ENCODE measurements around the gene INPP5J.
"Not testable (repeated sequence)": the region's sequence is repeated elsewhere in the genome, so short reads cannot be mapped to it uniquely, and the experiment has no call there.

INPP5J gene

GRCh38 chr22:31103111-31103510 is 19.7 kb upstream of the INPP5J start:
- DNase-seq = no peak

- DNase-seq = no peak
These were observed 18.7 kb upstream of the INPP5J start for GRCh38 chr22:31103899-31104694.

GRCh38 chr22:31104869-31105268 is 17.9 kb upstream of the INPP5J start:
- no peak for DNase-seq

- no peak for DNase-seq
These were observed 17.4 kb upstream of the INPP5J start for GRCh38 chr22:31105282-31105929.

GRCh38 chr22:31106001-31106571 is 16.7 kb upstream of the INPP5J start:
- no peak for DNase-seq

- DNase-seq = no peak
These were observed 16.0 kb upstream of the INPP5J start for GRCh38 chr22:31106731-31107177.

GRCh38 chr22:31107178-31107893 is 15.4 kb upstream of the INPP5J start, which contains the start of gene SELENOM:
Gene SELENOM, minus strand, starts transcription at chr22:31107568. Its CDS starts 63 bp downstream, at chr22:31107505.
- DNase-seq = peak; percentile 86

- no peak for DNase-seq
These were observed 14.9 kb upstream of the INPP5J start for GRCh38 chr22:31107894-31108218.

- DNase-seq = not testable (repeated sequence)
These were observed 10.1 kb upstream of the INPP5J start for GRCh38 chr22:31112547-31113091.

- DNase-seq = no peak
These were observed 4.5 kb upstream of the INPP5J start for GRCh38 chr22:31118046-31118820.

- no peak for DNase-seq
These were observed 3.6 kb upstream of the INPP5J start for GRCh38 chr22:31119026-31119717.

- no peak for DNase-seq
These were observed 2.5 kb upstream of the INPP5J start for GRCh38 chr22:31120230-31120629.

- no peak for DNase-seq
These were observed 2.1 kb upstream of the INPP5J start for GRCh38 chr22:31120642-31121041.

- DNase-seq = no peak
These were observed 1.4 kb upstream of the INPP5J start for GRCh38 chr22:31121403-31121802.

- no peak for DNase-seq
These were observed 602 bp upstream of the INPP5J start for GRCh38 chr22:31122196-31122531.

GRCh38 chr22:31123292-31123602 is 481 bp downstream of the INPP5J start:
- DNase-seq = no peak

GRCh38 chr22:31124290-31124689 is 1.5 kb downstream of the INPP5J start:
- no peak for DNase-seq

GRCh38 chr22:31124811-31125465 is 2.2 kb downstream of the INPP5J start:
- no peak for DNase-seq

GRCh38 chr22:31125521-31126117 is 2.9 kb downstream of the INPP5J start:
- DNase-seq = no peak

- DNase-seq = no peak
These were observed 3.5 kb downstream of the INPP5J start for GRCh38 chr22:31126128-31126868.

Measured in activated T-cell treated with anti-CD3 and anti-CD28 coated beads, Interleukin-2, amount 50 U/mL, for 1 hour (primary cell).